Lung microvascular endothelial cell (primary cell): ENCODE results near the gene HSPA12A. TPM values are rescaled to one million over a fixed set of nuclear protein-coding genes. Genes with fewer than 3 reads are reported as not detected.

Experiments
- DNase-seq, 2 donors: peaks; one replicate each; pipeline versions ENCODE4 v3.0.0 to v3.0.0-alpha.2; 2010; ENCODE audit warnings: low read depth in 2 of 2
- total RNA-seq: library from RNA; depleted of rRNA; stranded (reverse); fragments of >200 nt; gene quantifications from 2 replicates; pipeline ENCODE4 v1.2.1, GENCODE V29; 2014

HSPA12A gene
- total RNA-seq, 1 donor from 2014 or later: 0.79 TPM

GRCh38 chr10:116669080-116669479 lies 73.3 kb downstream of the HSPA12A start:
- DNase-seq: no peak

GRCh38 chr10:116668446-116668845 lies 73.9 kb downstream of the HSPA12A start:
- DNase-seq: no peak

GRCh38 chr10:116668018-116668417 lies 74.3 kb downstream of the HSPA12A start:
- no peak for DNase-seq

GRCh38 chr10:116667484-116667883 lies 74.9 kb downstream of the HSPA12A start:
- DNase-seq: no peak

GRCh38 chr10:116665541-116666125 lies 76.7 kb downstream of the HSPA12A start:
- DNase-seq: no peak

- DNase-seq: no peak
Observed at GRCh38 chr10:116664631-116665030, 77.7 kb downstream of the HSPA12A start.

- DNase-seq: no peak
Observed at GRCh38 chr10:116663342-116663741, 79.0 kb downstream of the HSPA12A start.

- DNase-seq: no peak
Observed at GRCh38 chr10:116660860-116661259, 81.5 kb downstream of the HSPA12A start.

GRCh38 chr10:116659049-116659670 lies 83.2 kb downstream of the HSPA12A start:
- no peak for DNase-seq

GRCh38 chr10:116657863-116658551 lies 84.4 kb downstream of the HSPA12A start:
- no peak for DNase-seq

- no peak for DNase-seq
Observed at GRCh38 chr10:116656044-116656443, 86.3 kb downstream of the HSPA12A start.

GRCh38 chr10:116655568-116655967 lies 86.8 kb downstream of the HSPA12A start:
- DNase-seq: no peak

- no peak for DNase-seq
Observed at GRCh38 chr10:116654816-116655215, 87.5 kb downstream of the HSPA12A start.

GRCh38 chr10:116653885-116654284 lies 88.5 kb downstream of the HSPA12A start:
- no peak for DNase-seq

GRCh38 chr10:116648903-116649302 lies 93.5 kb downstream of the HSPA12A start:
- DNase-seq: no peak

- DNase-seq: no peak
Observed at GRCh38 chr10:116646502-116646901, 95.9 kb downstream of the HSPA12A start.

GRCh38 chr10:116637830-116638229 lies 104.5 kb downstream of the HSPA12A start:
- no peak for DNase-seq

- no peak for DNase-seq
Observed at GRCh38 chr10:116636976-116637375, 105.4 kb downstream of the HSPA12A start.

- DNase-seq: no peak
Observed at GRCh38 chr10:116636385-116636784, 106.0 kb downstream of the HSPA12A start.

GRCh38 chr10:116634126-116634975 lies 108.0 kb downstream of the HSPA12A start:
- no peak for DNase-seq

GRCh38 chr10:116633216-116633600 lies 109.2 kb downstream of the HSPA12A start:
- no peak for DNase-seq

GRCh38 chr10:116632596-116633215 lies 109.7 kb downstream of the HSPA12A start:
- no peak for DNase-seq
